Measurements from ENCODE around the gene ZNF407. TPM values are rescaled to one million over a fixed set of nuclear protein-coding genes. Genes with fewer than 3 reads are reported as not detected.

Gene ZNF407
- total RNA-seq, 2 experiments from 2014 or later, result 16.6 to 17.0 TPM

DNA sequence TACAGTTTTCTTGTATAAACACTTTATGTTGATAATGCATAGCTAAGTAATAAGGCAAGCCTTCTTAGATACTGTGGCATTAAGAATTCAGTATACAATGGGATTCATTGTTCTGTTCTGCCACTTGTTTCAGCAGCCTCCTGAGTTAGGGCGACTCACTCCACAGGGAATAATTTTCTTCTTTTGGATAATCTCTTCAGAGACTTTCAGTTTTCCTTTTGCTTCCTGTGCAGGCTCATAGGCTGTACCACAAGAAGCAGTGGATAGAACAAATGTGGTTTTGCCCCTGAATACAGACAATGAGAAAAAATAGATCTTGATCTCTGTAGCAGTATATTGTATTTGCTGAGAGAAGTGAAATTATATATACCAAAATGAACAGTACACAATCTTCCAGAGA lies 298.0 kb downstream of the ZNF407 start:
- ChIA-PET CTCF (interaction anchor here (1.2 kb wide), 1 partner anchor 29 kb away, joined by 3 read pairs; no protein-coding TSS in a partner anchor), POLR2A (no interaction called here)
- H3K4me3 Mint-ChIP-seq, result no peak overlapping the region
- DNase-seq (no peak), ATAC-seq (no peak)
- H3K36me3 Mint-ChIP-seq (ENCODE audit: low read depth), result no peaks in the 10 kb centered on the region
- no peak overlapping the region for H3K27ac Mint-ChIP-seq
- H3K4me1 Mint-ChIP-seq (ENCODE audit: low read depth), result peaks cover 6% of the 10 kb centered on the region
- no peaks in the 10 kb centered on the region for H3K27me3 Mint-ChIP-seq (ENCODE audit: low read depth)
- H3K9me3 Mint-ChIP-seq (ENCODE audit: insufficient read depth), result no peaks in the 10 kb centered on the region

DNA sequence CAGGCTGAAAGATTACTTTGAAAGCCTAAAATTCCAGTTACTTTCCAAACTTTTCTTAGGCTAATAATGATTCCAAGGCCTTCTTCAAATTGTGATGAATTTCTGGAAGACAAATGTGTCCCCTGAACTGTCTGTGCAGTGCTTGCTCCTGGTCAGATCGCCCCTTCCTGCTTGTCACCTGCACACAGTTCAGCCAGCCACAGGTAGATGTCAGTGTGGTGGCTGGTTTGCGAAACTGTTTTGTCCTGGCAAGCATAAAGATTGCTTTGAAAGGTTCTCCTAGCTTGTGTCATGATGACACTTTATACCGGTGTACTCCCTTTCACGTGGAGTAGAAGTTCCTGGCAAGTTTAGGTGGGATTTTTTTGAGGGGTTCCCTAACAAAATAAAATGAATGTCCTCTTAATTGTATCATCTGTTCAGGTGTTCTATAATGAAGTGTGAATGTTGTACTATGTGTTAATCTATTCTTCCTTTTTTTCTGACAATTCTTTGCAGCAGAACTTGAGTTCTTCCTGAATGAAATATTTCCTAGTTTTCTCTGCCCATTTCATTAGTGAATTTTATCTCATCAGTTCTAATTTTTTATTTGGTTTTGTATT lies 298.8 kb downstream of the ZNF407 start:
- peak; percentile 74 for ATAC-seq
- no peak overlapping the region for H3K4me3 Mint-ChIP-seq
- ChIA-PET POLR2A (no interaction called here), CTCF (interaction anchor here (1.0 to 1.9 kb wide), 7 partner anchors 9 to 582 kb away, joined by 3 to 5 read pairs (median 5); no protein-coding TSS in a partner anchor)
- H3K27ac Mint-ChIP-seq, result no peak overlapping the region
- H3K36me3 Mint-ChIP-seq (ENCODE audit: low read depth), result no peaks in the 10 kb centered on the region
- no peaks in the 10 kb centered on the region for H3K9me3 Mint-ChIP-seq (ENCODE audit: insufficient read depth)
- no peaks in the 10 kb centered on the region for H3K27me3 Mint-ChIP-seq (ENCODE audit: low read depth)
- peaks cover 14% of the 10 kb centered on the region for H3K4me1 Mint-ChIP-seq (ENCODE audit: low read depth)
- DNase-seq, result peak; percentile 52

DNA sequence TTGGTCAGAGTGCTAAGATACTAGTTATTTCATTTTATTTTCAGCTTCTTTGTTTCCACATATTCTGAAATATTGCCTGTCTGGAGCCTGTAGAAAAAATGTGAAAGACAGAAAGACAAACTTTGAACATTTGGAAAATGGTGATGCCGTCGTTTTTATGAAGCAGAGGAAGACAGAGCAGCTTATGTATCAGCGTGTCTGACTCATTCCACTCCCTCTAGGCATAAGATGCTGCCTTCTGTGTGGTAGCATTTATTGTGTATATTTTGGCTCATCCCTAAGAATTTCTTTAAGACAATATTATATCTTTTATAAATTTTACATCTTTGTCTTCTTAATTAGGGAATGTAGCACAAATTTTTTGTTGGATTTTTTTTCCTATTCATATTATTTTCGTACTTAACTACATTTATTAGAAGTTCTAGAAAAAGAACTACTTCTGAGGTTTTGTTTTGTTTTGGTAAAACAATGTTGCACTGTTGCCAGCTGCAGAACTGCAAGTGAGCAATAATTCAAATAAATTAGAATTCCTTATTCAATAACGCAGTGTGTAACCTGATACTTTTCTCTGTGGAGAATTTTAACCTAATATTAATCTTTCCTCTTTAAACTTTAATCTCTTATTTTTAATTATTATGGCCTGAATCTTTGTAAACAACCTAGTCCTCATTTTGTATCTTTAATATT lies 300.4 kb downstream of the ZNF407 start:
- H3K36me3 Mint-ChIP-seq (ENCODE audit: low read depth), result no peaks in the 10 kb centered on the region

DNA sequence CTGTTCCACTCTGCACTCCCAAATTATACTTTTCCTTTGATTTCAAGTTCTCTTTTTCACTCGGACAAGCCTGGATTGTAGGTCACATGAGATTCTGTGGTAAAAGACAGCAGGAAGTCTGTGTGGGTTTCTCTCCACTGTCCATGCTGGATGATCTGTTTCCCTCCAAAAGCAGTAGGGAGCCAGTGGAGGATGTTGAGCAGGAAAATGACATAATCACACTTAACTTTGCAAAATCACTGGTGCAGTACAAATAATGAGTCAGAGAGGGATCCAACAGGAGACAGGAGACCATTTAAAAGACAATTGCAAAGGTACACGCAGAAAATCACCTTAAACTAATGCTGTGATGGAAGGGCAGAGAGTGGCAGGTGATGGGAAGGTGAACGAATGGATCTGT lies 301.3 kb downstream of the ZNF407 start:
- Mint-ChIP-seq H3K27me3 (ENCODE audit: low read depth) (no peaks in the 10 kb centered on the region), H3K27ac (no peak overlapping the region), H3K36me3 (ENCODE audit: low read depth) (no peaks in the 10 kb centered on the region), H3K9me3 (ENCODE audit: insufficient read depth) (no peaks in the 10 kb centered on the region), H3K4me3 (no peak overlapping the region), H3K4me1 (ENCODE audit: low read depth) (peaks cover 15% of the 10 kb centered on the region)
- DNase-seq (no peak), ATAC-seq (no peak)
- ChIA-PET CTCF (no interaction called here), POLR2A (no interaction called here)

More for the DNA sequence above, 300.4 kb downstream of the ZNF407 start:
- H3K4me3 Mint-ChIP-seq, result no peak overlapping the region
- CTCF ChIA-PET, result interaction anchor here (0.9 to 1.9 kb wide), 3 partner anchors 20 to 580 kb away, joined by 3 to 5 read pairs (median 5); no protein-coding TSS in a partner anchor
- peaks cover 15% of the 10 kb centered on the region for H3K4me1 Mint-ChIP-seq (ENCODE audit: low read depth)
- DNase-seq (no peak), ATAC-seq (no peak)
- no peaks in the 10 kb centered on the region for H3K27me3 Mint-ChIP-seq (ENCODE audit: low read depth)
- no peak overlapping the region for H3K27ac Mint-ChIP-seq
- H3K9me3 Mint-ChIP-seq (ENCODE audit: insufficient read depth), result no peaks in the 10 kb centered on the region
- POLR2A ChIA-PET, result no interaction called here

DNA sequence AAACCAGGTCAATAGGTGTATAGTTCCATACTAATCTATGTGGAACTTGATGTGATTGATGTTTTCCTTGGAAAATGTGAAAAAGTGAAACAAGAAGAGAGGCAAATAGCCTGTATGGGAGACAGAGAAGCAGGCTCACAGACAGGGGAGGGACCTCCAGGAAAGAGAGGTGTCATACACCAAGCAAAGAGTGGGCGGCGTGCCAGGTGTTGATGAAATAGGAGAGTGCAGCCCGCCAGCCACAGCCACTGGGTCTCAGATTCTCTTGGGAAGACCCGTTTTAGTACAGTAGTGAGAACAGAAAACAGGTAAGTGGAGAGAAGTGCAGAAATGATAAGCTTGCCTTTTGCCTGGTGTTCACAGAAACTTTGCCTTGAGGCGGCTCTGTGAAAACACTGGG lies 301.9 kb downstream of the ZNF407 start:
- no peak for DNase-seq
- Mint-ChIP-seq H3K9me3 (ENCODE audit: insufficient read depth) (no peaks in the 10 kb centered on the region), H3K4me1 (ENCODE audit: low read depth) (peaks cover 15% of the 10 kb centered on the region), H3K27me3 (ENCODE audit: low read depth) (no peaks in the 10 kb centered on the region), H3K4me3 (no peak overlapping the region), H3K36me3 (ENCODE audit: low read depth) (no peaks in the 10 kb centered on the region), H3K27ac (no peak overlapping the region)
- no peak for ATAC-seq
- ChIA-PET CTCF (no interaction called here), POLR2A (no interaction called here)

DNA sequence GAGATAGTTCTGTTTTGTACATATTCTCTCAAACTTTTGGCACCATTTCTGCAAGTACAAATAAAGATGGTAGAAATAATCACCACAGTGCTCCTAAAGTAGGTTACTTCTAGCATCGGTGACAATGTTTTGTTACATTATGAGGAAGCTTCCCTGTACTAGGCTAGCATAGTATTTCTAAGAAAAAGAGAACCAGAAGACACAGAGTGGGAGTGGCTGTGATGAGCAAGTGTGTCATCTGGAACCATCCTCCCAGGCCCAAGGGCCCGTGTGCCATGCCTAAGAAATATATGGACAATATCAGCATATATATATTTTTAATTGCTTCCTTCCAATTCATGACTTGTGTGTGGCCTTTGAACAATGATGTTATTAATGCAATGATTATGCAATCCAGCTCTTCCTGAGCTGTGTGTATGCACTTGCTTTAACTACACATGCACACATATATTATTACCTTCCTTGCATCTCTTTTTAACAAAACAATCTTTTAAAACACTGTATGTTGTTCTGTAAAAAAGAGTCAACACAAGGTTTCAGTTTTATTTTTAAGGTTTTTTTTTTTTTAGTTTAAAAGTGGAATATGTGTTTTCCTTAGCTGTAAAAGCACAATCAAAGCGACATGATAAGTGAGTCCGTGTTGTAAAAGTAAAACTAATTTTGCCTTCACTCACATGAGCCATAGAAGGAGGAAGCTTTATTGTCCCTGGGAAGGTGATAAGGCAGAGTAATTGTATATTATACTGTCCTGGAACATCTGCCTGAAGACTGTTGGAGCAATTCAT lies 303.9 kb downstream of the ZNF407 start:
- Mint-ChIP-seq H3K27ac (no peak overlapping the region), H3K36me3 (ENCODE audit: low read depth) (no peaks in the 10 kb centered on the region), H3K4me3 (no peak overlapping the region), H3K4me1 (ENCODE audit: low read depth) (peaks cover 11% of the 10 kb centered on the region), H3K9me3 (ENCODE audit: insufficient read depth) (no peaks in the 10 kb centered on the region), H3K27me3 (ENCODE audit: low read depth) (no peaks in the 10 kb centered on the region)
- POLR2A ChIA-PET, result no interaction called here
- ATAC-seq, result no peak
- CTCF ChIA-PET, result interaction anchor here (0.7 to 1.8 kb wide), 2 partner anchors 62 to 170 kb away, joined by 3 to 5 read pairs; no protein-coding TSS in a partner anchor
- no peak for DNase-seq

DNA sequence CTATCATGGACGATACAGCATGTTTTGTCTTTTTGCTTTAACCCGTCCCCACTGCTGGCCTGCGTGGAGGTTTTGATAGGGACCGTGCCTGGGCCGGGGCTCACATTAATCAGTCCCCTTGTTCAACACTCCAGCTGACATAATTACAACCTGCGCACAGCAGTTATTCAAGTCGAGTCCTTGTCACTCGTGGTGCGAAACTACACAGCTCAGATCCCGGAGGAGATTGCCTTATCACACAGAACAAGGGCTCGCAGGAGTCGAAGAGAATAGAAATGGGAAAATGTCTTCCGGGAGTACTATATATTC lies 304.4 kb downstream of the ZNF407 start:
- Mint-ChIP-seq H3K27me3 (ENCODE audit: low read depth) (no peaks in the 10 kb centered on the region), H3K36me3 (ENCODE audit: low read depth) (no peaks in the 10 kb centered on the region), H3K27ac (no peak overlapping the region), H3K4me1 (ENCODE audit: low read depth) (peaks cover 11% of the 10 kb centered on the region), H3K9me3 (ENCODE audit: insufficient read depth) (no peaks in the 10 kb centered on the region), H3K4me3 (no peak overlapping the region)
- ATAC-seq, result no peak
- ChIA-PET CTCF (interaction anchor here (1.8 kb wide), 1 partner anchor 62 kb away, joined by 5 read pairs; no protein-coding TSS in a partner anchor), POLR2A (no interaction called here)
- DNase-seq, result no peak

DNA sequence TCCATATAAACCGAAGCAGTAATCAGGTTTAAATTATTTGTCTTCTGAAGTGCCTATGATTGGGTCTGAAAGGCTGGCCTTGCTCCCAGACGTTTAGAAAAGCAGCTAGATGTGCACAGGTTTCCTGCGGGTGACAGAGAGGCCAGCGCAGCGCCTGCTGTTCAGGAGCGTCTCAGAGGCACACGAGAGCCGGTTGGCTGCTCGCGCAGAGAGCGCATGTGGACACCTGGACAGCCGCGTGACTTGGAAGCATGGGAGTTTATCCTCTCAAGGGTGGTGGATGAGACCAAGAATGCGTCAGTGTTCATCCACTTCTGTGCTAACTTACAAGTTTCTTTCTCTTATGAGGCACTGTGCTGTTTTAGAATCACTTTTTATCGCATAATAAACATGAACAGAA lies 307.6 kb downstream of the ZNF407 start:
- CTCF ChIA-PET, result no interaction called here
- no peak for ATAC-seq
- Mint-ChIP-seq H3K36me3 (ENCODE audit: low read depth) (no peaks in the 10 kb centered on the region), H3K27ac (no peak overlapping the region), H3K27me3 (ENCODE audit: low read depth) (no peaks in the 10 kb centered on the region), H3K4me3 (no peak overlapping the region), H3K4me1 (ENCODE audit: low read depth) (peaks cover 9% of the 10 kb centered on the region), H3K9me3 (ENCODE audit: insufficient read depth) (no peaks in the 10 kb centered on the region)
- POLR2A ChIA-PET, result no interaction called here
- no peak for DNase-seq

DNA sequence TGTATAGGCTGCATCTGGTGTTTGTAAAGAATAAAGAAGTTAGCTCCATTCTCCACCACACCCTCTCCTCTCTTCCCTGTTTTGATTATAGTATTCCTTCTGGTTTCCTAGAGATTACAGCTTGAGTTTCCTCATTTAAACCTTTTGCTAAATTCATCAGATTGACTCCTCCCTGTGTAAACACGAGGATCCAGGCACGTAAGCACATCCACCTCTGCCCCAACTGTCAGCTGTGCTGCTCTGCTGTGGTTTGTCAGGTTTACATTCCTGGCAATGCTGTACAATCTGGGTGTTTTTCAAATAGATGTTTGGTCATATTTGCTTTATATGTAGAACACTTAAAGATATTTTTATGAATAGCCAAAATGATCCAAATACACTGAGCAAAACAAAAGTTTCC lies 308.5 kb downstream of the ZNF407 start:
- Mint-ChIP-seq H3K36me3 (ENCODE audit: low read depth) (no peaks in the 10 kb centered on the region), H3K27ac (no peak overlapping the region), H3K4me3 (no peak overlapping the region), H3K9me3 (ENCODE audit: insufficient read depth) (no peaks in the 10 kb centered on the region), H3K4me1 (ENCODE audit: low read depth) (peaks cover 4% of the 10 kb centered on the region), H3K27me3 (ENCODE audit: low read depth) (no peaks in the 10 kb centered on the region)
- ChIA-PET POLR2A (no interaction called here), CTCF (no interaction called here)
- ATAC-seq (no peak), DNase-seq (no peak)

DNA sequence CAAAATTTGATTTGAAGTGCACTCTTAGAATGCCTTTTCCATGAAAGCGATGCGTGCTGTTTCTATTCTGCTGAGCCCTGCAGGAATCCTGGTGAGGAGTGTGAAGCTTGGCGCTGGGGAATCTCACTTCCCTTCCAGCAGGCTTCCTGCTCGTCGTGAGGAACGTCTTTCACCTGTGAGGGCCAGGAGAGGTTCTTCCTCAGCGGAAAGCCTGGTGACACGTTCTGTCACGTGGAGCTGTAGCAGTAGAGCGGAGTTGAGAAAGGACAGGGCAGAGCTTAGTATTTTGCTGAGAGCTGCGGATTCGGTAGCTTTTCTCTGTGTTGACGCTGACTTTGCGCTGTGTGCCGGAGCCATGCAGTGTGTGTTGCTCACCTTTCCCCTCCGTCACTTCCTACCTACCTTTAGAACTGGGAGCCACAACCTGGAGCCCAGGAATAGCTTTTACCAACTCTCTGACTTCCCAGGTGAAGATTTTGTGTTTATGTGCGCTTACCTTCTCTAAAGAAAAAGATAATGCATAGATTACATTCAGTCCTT lies 316.5 kb downstream of the ZNF407 start:
- POLR2A ChIA-PET, result no interaction called here

DNA sequence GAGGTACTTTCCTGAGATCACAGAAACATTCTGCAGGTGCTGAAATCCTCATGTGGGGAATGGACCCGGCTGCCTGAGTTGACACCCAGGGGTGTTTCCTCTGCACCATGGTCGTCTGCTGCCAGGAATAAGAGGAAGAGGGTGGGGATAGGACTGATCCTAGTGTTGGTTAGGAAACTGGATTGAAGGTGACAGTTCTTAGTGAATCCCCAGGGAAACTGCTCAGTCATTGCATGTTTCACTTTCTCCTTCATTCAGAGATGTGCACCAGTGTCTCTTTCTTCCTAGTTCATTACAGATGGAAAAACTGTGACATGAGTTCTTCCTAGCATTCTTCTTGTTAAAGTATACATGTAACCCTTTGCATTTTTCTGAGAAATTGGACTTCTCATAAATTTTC lies 317.0 kb downstream of the ZNF407 start:
- no peak overlapping the region for H3K4me3 Mint-ChIP-seq
- no peaks in the 10 kb centered on the region for H3K9me3 Mint-ChIP-seq (ENCODE audit: insufficient read depth)
- ATAC-seq (no peak), DNase-seq (no peak)
- ChIA-PET CTCF (no interaction called here), POLR2A (no interaction called here)
- no peak overlapping the region for H3K27ac Mint-ChIP-seq
- H3K4me1 Mint-ChIP-seq (ENCODE audit: low read depth), result no peaks in the 10 kb centered on the region
- no peaks in the 10 kb centered on the region for H3K36me3 Mint-ChIP-seq (ENCODE audit: low read depth)
- no peaks in the 10 kb centered on the region for H3K27me3 Mint-ChIP-seq (ENCODE audit: low read depth)

More for the DNA sequence above, 316.5 kb downstream of the ZNF407 start:
- no peak for ATAC-seq
- H3K4me1 Mint-ChIP-seq (ENCODE audit: low read depth), result no peaks in the 10 kb centered on the region
- H3K27me3 Mint-ChIP-seq (ENCODE audit: low read depth), result no peaks in the 10 kb centered on the region
- H3K9me3 Mint-ChIP-seq (ENCODE audit: insufficient read depth), result no peaks in the 10 kb centered on the region
- H3K36me3 Mint-ChIP-seq (ENCODE audit: low read depth), result no peaks in the 10 kb centered on the region
- H3K27ac Mint-ChIP-seq, result no peak overlapping the region
- no peak overlapping the region for H3K4me3 Mint-ChIP-seq
- DNase-seq, result no peak
- CTCF ChIA-PET, result no interaction called here

DNA sequence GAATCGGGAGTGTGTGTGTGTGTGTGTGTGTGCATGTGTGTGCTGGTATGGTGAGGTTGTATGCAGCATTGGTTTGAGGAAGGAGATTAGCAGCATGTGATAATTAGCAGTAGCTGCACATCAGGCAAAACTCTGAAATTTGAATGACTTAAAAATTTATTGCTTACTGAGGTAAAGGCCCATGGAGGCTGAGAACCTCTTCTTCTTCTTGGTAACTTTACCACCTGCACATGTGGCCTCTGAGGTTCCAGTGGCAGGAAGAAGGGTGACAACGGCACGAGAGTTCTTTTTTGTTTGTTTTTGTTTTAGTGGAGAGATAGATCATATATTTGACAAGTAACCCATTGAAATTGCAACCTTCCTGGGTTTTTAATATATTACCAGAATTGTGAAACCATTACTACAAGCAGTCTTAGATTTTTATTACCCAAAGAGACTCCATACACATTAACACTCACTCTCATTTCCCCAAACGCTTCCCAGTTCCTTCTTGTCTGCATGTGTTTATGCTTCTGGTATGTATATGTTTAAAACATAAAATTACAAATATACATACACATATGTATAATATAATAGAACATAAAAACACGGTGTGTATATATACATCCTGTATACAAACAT lies 319.2 kb downstream of the ZNF407 start:
- CTCF ChIA-PET, result no interaction called here
- Mint-ChIP-seq H3K4me3 (no peak overlapping the region), H3K27me3 (ENCODE audit: low read depth) (no peaks in the 10 kb centered on the region), H3K36me3 (ENCODE audit: low read depth) (peaks cover 3% of the 10 kb centered on the region), H3K9me3 (ENCODE audit: insufficient read depth) (no peaks in the 10 kb centered on the region), H3K27ac (no peak overlapping the region), H3K4me1 (ENCODE audit: low read depth) (no peaks in the 10 kb centered on the region)
- POLR2A ChIA-PET, result no interaction called here
- ATAC-seq (no peak), DNase-seq (no peak)
